KMS-11 (cell line): ENCODE results near the gene RHOB.

ENCODE experiments used
- H2AFZ ChIP-seq: fragments of 200-600 bp; sonication (generic); 2 replicates; pipeline ENCODE4 v1.6.1; 2016; ENCODE audit warnings: antibody characterized with exemption, mixed run types, low read depth
- H3K27ac ChIP-seq: fragments of 200-600 bp; sonication (generic); 2 replicates; pipeline ENCODE4 v1.6.1; 2016; ENCODE audit warnings: mild to moderate bottlenecking, mixed run types
- H3K27me3 ChIP-seq: fragments of 200-600 bp; sonication (generic); 2 replicates; pipeline ENCODE4 v1.6.1; 2017; ENCODE audit warnings: mild to moderate bottlenecking, low read depth, mixed run types, moderate library complexity; ENCODE audit not compliant: insufficient read depth
- H3K36me3 ChIP-seq: fragments of 200-600 bp; sonication (generic); 2 replicates; pipeline ENCODE4 v1.6.1; 2017; ENCODE audit warnings: mild to moderate bottlenecking, mixed run types; ENCODE audit not compliant: insufficient read depth
- H3K4me1 ChIP-seq: fragments of 200-600 bp; sonication (generic); 2 replicates; pipeline ENCODE4 v1.6.1; 2016; ENCODE audit warnings: mild to moderate bottlenecking, low read depth, mixed run types; ENCODE audit not compliant: poor library complexity, severe bottlenecking
- H3K4me2 ChIP-seq: fragments of 200-600 bp; sonication (generic); 2 replicates; pipeline ENCODE4 v1.7.0; 2016; ENCODE audit warnings: mild to moderate bottlenecking, mixed run types
- H3K4me3 ChIP-seq: fragments of 200-600 bp; sonication (generic); IDR thresholded peaks from 2 replicates; pipeline ENCODE4 v1.6.1; 2017; ENCODE audit warnings: low read depth, low read length, mixed read lengths; ENCODE audit not compliant: insufficient read depth
- H3K79me2 ChIP-seq: fragments of 200-600 bp; sonication (generic); 2 replicates; pipeline ENCODE4 v1.6.1; 2016; ENCODE audit warnings: low read depth, mixed run types; ENCODE audit not compliant: insufficient read depth
- H3K9ac ChIP-seq: fragments of 200-600 bp; sonication (generic); 2 replicates; pipeline ENCODE4 v1.6.1; 2016; ENCODE audit warnings: mild to moderate bottlenecking, mixed run types
- H4K20me1 ChIP-seq: fragments of 200-600 bp; sonication (generic); 2 replicates; pipeline ENCODE4 v1.6.1; 2016; ENCODE audit warnings: mild to moderate bottlenecking, mixed run types; ENCODE audit not compliant: insufficient read depth
- TF ChIP-seq, protein P1 (sequence below): fragments of 200-600 bp; sonication (generic); conservative IDR thresholded peaks from 2 replicates; pipeline ENCODE4 v1.6.1; 2017; ENCODE audit warnings: low read depth, mild to moderate bottlenecking, antibody characterized with exemption, low read length, moderate library complexity, mixed read lengths

Gene RHOB

DNA sequence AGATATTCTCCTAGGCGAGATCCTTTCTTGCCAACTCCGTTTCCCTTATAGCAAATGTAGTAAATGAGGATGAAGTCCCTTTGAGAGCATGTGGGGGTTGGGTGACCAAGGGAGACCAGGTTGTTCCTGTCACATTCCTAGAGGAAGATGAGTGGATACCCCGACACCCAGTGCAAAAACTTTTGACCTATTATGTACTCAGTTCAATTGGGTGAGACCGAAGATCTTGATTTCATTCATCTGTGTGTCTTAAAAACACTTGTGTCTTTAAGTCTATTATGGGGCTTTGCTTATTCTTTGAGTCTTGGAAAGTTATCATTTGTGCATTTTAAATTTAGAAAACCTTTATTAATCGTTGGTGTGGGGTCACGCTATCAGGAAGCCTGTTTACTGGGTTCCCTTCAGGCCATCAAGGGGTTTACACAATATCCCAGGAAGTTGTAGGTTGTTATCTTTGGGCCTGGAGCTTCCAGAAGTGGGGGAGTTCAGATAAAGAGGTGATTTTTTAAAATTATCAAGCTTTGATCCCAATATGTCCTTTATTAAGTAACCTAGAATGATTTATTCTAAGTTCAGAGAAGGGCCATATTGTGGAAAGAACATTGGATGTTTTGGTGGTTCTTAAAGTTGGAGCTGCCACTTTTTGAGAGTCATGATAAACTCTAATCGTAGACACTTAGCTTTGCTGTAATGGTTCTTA lies 2.8 kb downstream of the RHOB start:
- H3K9ac ChIP-seq = no peak overlapping the region

DNA sequence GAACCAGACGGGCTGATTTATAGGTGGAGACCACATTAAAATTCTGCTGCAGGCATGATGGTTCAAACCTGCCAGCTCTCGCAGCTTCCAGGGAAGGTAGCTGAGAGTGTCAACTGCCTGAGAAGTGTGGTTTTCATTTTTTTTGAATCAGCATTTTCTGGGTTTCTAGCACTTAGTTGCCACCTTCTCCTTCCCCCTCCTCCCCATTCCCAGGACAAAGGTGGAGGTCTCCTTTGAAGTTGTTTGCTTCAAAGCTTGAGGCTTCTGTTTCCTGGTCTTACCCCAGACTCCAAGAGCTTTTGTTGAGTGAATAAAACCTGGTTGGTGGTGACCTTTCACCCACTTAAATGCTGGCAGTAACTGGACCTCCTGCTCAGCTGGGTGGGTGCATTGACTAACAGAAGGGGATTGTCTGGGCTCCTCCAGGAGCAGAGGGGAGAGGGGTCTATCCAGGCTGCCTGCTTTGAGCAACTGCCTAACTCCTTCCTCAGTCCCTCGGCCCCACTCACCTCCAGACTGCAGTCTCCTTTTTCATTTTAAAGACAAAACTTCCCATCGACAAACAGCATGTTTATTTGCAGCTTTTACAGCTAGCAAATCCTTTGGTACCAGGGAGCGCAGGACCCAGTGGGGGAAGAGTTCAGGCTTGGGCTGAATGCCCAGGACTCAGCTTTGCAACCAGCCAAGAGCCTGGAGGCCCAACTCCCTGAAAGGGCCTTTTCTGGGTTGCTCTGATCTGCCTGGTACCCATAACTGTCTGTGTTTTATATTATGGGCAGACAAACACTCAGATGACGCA lies 3.5 kb downstream of the RHOB start:
- peaks cover 13% of the 10 kb centered on the region for H3K79me2 ChIP-seq
- H3K4me1 ChIP-seq = peaks cover 34% of the 10 kb centered on the region
- H4K20me1 ChIP-seq = no peaks in the 10 kb centered on the region
- H3K9ac ChIP-seq = no peak overlapping the region
- peak overlapping the region; percentile 94 for H3K4me2 ChIP-seq
- no peaks in the 10 kb centered on the region for H3K27me3 ChIP-seq
- no peak overlapping the region for H2AFZ ChIP-seq
- peak overlapping the region; percentile 2; the same call in 1 of the 2 replicates for H3K27ac ChIP-seq
- H3K4me3 ChIP-seq = no peak overlapping the region
- TF ChIP-seq, protein P1, sequence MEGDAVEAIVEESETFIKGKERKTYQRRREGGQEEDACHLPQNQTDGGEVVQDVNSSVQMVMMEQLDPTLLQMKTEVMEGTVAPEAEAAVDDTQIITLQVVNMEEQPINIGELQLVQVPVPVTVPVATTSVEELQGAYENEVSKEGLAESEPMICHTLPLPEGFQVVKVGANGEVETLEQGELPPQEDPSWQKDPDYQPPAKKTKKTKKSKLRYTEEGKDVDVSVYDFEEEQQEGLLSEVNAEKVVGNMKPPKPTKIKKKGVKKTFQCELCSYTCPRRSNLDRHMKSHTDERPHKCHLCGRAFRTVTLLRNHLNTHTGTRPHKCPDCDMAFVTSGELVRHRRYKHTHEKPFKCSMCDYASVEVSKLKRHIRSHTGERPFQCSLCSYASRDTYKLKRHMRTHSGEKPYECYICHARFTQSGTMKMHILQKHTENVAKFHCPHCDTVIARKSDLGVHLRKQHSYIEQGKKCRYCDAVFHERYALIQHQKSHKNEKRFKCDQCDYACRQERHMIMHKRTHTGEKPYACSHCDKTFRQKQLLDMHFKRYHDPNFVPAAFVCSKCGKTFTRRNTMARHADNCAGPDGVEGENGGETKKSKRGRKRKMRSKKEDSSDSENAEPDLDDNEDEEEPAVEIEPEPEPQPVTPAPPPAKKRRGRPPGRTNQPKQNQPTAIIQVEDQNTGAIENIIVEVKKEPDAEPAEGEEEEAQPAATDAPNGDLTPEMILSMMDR = no peak
- H3K36me3 ChIP-seq = no peaks in the 10 kb centered on the region

More for the DNA sequence above, 2.8 kb downstream of the RHOB start:
- no peaks in the 10 kb centered on the region for H4K20me1 ChIP-seq
- no peak overlapping the region for H2AFZ ChIP-seq
- H3K79me2 ChIP-seq = peaks cover 13% of the 10 kb centered on the region
- TF ChIP-seq, protein P1 = no peak
- peaks cover 34% of the 10 kb centered on the region for H3K4me1 ChIP-seq
- no peaks in the 10 kb centered on the region for H3K27me3 ChIP-seq
- H3K27ac ChIP-seq = peak overlapping the region; percentile 2; the same call in 1 of the 2 replicates
- peak overlapping the region; percentile 94 for H3K4me2 ChIP-seq
- H3K36me3 ChIP-seq = no peaks in the 10 kb centered on the region
- H3K4me3 ChIP-seq = no peak overlapping the region

DNA sequence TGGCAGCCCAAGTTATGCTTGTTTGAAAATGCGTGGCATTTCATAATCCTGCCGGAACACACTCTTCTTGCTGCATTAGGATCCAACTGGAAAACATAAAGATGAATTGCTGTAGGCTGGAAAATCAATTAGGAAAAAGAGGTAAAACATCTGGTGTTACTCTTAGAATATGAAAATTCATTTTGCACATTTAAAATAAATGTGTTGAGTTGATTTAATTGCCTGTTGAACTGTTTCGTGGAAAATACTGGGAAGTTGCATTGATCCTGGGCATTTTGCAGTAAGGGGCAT lies 4.1 kb downstream of the RHOB start:
- Histone ChIP-seq H3K4me2 (no peak overlapping the region), H3K9ac (no peak overlapping the region), H3K4me3 (no peak overlapping the region), H2AFZ (no peak overlapping the region), H4K20me1 (no peaks in the 10 kb centered on the region), H3K79me2 (peaks cover 13% of the 10 kb centered on the region), H3K4me1 (peaks cover 34% of the 10 kb centered on the region), H3K36me3 (no peaks in the 10 kb centered on the region), H3K27ac (no peak overlapping the region), H3K27me3 (no peaks in the 10 kb centered on the region)
- TF ChIP-seq, protein P1 = no peak

- Histone ChIP-seq H3K4me2 (no peak overlapping the region), H4K20me1 (no peaks in the 10 kb centered on the region), H3K9ac (no peak overlapping the region), H3K79me2 (peaks cover 13% of the 10 kb centered on the region), H3K27ac (no peak overlapping the region), H3K27me3 (no peaks in the 10 kb centered on the region), H3K4me3 (no peak overlapping the region), H3K36me3 (no peaks in the 10 kb centered on the region), H3K4me1 (peaks cover 30% of the 10 kb centered on the region), H2AFZ (no peak overlapping the region)
- TF ChIP-seq, protein P1 = no peak
These were observed 4.5 kb downstream of the RHOB start for GRCh38 chr2:20451341-20451740.
